Activated T-helper 1 cell treated with anti-CD3 and anti-CD28 coated beads, Interleukin-2, amount 50 U/mL, for 16 hours (primary cell): ENCODE results near the gene ZSCAN22.

Experiments
- DNase-seq, 2 donors: peaks; one replicate each; pipeline ENCODE4 v3.0.0-alpha.2; 2020; ENCODE audit warnings: low read depth in 1 of 2, low spot score in 1 of 2

The ZSCAN22 gene

DNA sequence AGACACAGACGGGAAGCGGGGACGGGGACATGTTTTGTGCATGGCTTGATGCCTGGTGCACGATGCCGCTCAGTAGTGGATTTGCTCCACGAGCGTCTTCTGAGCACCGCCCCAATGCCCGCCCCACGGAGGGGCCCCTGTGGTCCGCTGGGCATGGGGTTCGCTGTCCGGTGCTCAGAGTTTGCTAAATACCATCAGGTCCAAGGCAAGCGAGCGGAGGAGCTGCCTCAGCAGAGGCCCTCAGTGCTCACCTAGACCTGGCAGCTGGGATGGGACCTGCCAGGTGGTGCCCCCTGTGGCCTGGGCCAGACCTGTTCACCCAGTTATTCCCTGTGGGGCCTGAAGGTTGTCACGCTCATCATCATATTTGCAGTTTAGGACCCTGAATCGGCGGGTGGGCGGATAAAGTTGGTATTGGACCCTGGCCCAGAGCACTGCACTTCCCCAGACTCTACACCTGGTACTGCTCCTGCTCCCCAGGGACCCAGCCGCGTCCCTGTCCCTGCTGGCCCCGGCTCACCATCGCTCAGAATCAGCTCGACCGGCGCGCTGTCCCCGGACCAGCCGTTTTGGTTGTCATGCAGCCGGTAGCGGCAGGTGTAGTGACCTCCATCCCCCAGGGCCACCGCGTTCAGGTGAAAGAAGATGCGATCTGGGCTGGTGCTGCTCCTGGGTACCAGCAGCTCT lies 24.2 kb downstream of the ZSCAN22 start:
- no peak for DNase-seq

DNA sequence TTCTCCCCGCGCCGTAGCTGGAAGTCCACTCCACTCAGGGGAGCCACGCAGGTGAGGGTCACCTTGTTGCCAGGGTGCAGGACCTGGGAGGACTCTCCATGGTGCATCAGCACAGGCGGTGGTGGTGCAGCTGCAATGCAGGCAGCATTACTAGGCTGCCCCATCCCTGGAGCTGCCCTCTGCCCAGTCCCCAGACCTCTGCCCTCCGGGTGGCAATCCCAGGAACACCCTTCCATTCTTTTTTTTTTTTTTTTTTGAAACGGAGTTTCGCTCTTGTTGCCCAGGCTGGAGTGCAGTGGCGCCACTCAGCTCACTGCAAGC lies 24.7 kb downstream of the ZSCAN22 start:
- DNase-seq = no peak

DNA sequence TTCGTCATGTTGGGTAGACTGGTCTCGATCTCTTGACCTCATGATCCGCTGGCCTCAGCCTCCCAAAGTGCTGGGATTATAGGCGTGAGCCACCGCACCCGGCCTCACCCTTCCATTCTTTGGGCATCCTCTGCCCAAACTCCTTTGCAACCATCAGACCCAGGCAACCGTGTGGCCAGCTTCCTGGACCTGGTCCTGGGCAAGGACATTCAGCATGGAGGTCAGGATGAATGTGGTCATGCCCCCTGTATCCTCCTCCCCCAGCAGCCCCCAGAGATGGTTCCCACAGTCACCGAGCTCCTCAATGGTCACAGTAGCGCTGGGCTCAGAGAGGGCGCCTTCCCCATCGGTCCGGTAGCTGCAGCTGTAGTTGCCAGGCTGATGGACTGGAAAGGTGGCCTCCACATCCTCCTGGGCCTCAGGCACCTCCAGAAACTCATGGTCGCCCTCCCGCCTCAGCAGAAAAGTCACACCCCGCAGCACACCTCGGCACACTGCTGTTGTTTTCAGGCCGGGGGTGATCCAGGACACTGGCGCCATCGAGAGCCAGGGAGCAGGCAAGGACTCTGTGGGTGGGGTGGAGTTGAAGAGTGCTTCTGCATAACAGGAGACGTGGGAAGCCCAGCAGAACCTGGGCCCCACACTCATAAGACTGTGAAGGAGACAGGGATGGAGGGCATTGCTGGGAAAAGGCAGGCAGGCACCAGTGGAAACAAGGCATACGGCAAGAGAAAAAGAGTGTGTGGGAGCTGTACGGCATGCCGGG lies 25.4 kb downstream of the ZSCAN22 start:
- no peak for DNase-seq

DNA sequence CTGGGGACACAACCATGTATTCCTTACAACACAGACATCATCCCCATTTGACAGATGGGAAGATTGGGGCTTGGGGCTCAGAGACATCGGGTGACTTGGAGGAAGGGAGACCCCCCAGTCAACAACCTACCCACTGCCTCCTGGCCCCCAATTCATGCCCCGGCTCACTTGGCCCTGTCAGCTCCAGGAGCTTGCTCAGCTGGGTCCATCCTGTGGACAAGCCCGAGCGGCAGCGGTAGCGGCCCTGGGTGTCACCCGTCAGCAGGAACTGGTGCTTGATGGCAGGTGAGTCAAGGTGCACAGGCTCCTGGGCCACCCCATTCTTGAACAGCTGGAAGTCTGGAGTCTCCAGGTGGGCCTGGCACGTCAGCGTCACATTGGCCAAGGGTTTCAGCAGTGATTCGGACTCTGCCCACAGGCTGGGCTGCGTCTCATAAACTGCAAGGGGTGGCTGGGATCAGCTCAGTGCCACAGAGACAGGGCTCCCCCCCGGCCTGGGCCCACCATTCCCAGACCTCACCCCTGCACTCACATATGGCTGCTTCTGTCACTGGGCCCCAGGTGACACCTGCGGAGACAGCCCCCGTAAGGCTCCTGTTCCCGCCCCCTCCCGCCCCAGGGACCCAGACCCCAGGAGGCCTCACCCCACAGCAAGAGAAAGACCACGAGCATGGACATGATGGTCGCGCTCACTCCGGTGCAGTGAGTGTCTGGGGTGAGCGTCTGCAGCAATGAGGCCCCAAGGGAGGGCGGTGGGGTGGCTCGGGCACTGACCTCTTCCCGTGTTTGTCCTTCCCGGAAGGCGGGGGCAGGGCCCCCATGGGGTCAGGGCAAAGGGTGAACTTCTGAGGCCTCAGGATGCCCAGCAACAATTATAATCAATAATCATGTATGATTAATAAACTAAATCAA lies 26.2 kb downstream of the ZSCAN22 start, which contains the start of gene A1BG:
Gene A1BG, minus strand, starts transcription at position 733 of the 912 bp plus-strand sequence. Its CDS starts 55 bp downstream, at position 678.
- no peak for DNase-seq

DNA sequence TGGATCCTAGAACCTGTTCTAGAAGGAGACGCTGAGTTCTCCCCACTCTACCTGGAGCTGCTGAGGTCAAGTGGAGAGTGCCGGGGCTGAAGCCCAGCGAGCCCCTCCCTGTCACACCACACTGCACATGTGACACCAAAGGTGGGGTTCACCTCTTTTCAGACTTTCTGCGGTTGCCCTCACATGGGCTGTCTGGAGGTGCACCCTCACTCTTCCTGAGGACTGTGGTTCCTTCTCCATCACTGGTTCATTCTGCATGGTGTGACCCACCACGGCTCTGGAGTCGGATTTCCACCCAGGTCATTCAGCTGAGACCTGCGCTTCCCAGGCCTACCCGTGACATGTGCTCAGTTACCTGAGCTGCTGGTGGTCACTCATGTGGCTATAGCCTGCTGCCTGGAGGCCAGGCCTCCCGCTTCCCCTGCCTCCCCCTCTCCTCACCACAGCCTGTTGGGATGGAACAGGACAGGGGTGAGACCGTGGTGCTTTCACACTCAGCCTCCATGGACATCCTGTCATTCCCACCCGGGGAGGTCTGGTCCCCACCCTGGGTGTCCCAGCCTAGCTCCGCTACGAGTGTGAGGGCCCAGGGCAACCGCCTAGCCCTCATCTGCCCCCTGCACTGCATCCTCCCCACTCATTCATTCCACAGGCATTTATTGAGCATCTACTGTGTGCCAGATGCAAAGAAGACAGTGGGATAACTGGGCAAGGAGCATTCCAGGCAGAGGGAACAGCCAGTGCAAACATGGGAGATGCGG lies 27.1 kb downstream of the ZSCAN22 start:
- no peak for DNase-seq

DNA sequence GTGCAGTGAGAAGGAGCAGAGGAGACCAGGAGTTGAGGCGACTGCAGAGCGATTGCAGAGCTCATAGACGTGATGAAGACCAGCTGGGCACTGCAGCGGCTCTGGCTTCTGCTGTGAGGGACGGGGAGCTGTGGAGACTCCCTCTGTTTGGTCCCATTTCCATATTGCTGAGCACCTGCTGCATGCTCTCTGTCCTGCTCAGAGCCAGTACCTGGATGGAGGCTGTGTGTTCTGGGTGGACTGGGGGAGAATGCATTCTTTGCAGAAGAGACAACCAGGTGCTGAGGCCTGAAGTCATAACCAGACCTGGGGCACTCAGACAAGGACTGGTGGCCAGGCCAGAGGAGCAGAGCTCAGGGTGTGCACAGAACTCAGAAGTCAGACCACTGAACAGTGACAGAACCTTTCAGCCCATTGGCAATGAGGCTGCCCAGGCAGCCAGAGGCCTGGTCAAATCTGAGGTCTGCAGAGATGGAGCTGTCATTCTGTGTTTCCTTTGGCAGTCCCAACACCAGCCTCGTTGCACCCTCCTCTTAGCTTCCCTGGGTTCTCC lies 27.8 kb downstream of the ZSCAN22 start:
- DNase-seq = no peak

DNA sequence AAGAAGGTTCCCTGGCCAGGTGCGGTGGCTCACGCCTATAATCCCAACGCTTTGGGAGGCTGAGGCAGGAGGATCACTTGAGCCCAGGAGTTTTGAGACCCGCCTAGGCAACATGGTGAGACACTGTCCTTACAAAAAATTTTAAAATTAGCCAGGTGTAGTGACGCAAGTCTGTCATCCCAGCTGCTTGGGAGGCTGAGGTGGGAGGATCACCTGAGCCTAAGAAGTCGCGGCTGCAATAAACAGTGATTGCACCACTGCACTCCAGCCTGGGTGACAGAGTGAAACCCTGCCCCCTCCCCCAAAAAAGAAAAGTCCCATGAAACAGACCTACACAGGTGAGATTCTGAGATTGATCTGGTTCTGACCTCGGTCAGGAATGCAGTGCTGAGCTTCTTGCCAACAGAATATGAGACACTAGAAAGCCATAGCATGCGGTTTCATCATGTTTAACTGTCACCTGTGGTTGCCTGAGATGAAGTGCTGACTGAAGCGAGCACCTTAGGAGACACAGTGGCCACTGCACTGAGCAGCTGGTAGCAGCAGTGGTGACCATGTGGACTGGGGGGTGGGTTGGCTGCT lies 28.5 kb downstream of the ZSCAN22 start:
- DNase-seq = no peak

DNA sequence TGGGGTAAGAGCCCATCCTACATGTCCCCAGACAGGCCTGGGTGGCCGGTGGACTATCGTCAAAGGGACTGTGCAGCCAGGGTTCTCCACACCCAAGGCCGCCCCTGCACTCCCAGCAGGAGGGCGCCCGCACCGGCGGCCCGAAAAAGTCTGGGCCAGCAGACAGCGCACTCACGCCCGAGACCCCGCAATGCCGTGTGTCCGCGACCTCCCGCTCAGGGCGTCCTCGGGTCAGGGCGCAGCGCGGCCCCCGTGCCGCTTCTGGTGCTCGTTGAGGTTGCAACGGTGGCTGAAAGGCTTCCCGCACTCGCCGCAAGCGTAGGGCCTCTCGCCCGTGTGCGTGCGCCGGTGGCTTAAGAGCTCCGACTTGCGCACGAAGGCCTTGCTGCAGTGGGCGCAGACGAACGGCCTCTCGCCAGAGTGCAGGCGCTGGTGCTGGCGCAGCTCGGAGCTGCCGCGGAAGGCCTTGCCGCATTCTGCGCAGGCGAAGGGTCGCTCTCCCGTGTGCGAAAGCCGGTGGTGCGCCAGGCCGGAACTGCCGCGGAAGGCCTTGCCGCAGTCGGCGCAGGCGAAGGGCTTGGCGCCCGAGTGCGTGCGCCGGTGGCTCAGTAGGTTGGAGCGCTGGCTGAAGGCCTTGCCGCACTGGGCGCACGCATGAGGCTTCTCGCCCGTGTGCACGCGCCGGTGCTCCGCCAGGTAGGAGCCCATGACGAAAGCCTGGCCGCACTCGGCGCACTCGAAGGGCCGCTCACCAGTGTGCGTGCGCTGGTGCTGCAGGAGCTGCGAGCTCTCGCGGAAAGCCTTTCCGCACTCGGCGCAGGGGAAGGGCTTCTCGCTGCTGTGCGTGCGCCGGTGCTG lies 29.3 kb downstream of the ZSCAN22 start:
- no peak for DNase-seq

DNA sequence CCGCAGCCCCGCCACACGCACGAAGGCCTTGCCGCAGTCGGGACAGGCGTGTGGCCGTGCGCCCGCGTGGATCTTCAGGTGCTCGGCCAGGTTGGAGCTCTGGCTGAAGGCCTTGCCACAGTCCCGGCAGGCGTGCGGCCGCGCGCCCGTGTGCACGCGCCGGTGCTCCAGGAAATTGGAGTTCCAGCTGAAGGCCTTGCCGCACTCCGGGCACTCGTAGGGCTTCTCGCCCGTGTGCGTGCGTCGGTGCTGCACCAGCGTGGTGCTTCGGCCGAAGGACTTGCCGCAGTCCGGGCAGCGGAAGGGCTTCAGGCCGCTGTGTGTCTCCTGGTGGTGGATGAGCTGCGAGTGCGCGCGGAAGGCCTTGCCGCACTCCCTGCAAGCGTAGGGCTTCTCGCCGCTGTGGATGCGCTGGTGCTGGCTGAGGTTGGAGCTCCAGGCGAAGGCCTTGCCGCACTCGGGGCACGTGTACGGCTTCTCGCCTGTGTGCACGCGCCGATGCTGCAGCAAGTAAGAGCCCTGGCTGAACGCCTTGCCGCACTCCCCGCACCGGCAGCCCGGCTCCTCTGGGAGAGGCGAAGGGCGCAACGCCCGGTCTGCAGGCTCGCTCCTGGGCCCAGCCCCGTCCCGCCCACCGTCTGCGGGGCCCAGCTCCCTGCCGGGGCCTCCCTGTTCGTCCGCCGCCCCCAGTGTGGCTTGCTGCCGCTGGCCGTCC lies 30.1 kb downstream of the ZSCAN22 start:
- no peak for DNase-seq

DNA sequence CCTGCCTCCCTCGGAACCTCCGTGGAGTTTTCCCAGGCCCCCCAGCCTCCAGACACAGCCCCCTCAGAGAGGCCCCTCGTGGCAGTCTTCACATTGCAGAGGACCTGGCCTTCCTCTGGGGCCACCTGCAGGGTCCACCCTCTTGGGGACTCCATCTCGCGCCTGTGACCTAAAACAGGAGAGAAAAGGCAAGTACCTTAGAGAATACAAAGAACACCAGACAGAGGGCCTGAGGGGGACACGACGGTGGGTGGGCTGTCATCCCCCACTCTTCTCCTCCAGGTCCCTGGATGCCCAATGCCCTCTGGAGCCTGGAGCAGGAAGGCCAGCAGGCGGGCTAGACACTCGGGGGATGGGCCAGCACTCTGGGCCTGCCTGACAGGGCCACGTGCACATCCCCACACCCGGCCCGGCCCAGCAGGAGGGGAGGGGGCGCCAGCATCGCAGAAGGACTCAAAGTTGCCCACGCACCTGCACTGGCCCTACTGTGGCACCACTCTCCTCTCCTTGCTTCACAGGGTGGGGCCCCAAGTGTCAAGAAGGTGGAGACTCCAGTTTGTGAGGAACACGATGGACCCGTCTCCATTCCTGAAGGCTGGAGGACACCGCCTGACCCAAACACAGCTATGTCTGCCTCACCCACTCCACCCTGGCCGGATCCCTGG lies 30.8 kb downstream of the ZSCAN22 start:
- no peak for DNase-seq

DNA sequence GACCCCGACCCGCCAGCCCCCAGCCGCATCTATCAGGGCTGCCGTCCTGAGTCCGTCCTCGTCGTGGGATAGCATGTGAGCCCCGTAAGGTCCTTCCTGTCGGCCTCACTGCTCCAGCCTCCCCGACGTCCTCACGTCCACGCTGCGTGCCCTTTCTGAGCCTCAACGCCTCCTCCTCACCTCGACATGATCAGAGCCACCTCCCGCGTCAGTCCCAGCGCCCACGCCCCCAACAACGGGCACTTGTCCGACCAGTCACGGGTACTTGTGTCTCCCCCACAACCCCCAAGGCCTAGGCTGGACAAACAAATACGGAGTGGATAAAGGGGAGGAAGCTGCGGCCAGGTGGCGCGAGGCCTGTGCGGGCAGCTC lies 35.1 kb downstream of the ZSCAN22 start:
- no peak for DNase-seq

DNA sequence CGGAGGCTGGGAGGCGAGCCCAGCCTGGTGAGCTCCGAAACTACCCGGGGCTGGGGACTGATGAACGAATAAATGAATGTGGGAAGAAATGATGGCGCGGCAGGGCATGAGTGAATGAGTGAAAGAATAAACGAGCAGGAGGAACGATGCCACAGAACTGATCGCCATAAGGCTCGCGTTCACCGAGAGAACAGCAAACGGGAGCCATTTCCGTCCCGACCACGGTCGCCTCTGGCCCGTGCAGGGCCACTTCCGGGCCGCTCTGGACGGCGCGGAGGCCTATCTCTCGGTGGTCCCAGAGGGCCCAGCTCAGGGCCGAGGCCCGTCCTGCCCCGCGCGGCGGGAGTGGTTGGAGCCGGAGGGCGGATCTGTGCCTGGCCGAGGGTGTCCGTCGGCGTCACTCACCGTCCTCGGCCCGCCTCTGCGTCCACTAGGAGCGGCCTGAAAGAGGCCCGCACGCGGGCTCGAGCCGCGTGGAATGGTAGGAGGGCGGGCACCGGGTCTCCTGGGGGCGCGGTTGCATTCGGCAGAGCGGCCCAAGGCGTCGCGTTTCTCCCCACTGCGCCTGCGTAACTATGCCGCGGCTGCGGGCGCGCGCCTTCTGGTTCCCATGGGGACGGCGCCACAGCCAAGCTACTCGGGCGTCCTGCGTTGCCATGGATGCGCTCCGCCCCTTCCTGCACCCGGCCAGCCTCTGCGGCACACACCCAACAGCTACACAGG lies 35.6 kb downstream of the ZSCAN22 start, which contains the start of gene ZNF497:
Gene ZNF497, minus strand, starts transcription at position 480 of the 723 bp plus-strand sequence. CDS start 5,116 bp downstream, outside the sequence.
- DNase-seq = peak; percentile 93 to 94

DNA sequence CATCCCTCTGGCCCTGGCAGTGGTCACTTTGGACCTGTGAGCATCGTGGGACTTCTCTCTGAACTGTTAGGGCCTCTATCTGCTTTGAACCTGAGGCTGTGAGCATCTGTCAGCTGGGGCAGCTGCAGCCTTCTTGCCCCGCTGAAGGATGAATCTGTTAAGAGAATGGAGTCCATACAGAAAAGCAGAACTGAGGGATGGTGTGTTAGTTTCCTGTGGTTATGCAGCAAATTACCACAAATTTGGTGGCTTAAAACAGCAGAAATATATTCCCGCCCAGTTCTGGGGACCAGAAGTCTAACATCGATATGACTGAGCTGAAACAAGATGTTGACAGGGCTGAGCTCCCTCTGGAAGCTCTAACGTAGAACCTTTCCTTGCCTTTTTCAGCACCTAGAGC lies 37.4 kb downstream of the ZSCAN22 start:
- DNase-seq = no peak

DNA sequence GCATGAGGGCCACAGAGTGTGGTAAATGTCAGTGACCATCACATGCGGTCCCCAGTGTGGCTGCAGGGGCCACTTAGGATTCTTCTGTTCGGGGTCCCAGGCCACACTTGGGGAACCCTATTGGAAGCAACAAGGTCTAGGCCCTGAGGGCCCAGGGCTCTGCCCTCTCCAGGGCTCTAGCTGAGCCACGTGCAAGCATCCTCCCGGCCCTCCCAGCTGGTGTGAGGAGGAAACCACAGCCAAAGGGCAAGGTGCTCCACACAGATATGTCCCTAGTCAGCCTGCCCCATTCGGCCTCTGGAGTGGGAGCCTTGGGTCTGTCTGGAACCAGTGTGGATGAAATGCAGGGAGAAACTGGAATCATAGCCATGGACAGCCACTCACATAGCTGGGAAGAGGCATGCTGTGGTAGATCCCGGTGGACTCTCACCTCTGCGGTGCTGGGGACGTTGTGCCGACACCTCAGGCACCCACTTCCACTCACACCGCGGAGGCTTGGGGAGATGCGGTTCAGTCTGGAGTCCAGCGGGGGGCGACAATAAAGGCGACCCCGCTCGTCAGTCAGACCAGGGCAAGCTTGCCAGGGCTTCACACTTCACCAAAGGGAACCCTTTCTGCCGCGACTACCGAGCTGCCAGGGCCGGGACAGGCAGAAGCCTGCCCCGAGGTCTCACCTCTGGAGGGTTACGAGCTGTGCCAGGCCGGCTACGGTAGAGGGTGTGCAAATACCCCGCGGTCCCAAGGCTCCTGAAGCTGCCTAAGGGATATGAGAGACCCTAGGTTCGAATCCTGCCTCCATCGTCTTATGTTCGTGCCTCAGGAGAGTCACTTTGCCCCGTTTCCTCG lies 40.0 kb downstream of the ZSCAN22 start:
- DNase-seq = no peak

DNA sequence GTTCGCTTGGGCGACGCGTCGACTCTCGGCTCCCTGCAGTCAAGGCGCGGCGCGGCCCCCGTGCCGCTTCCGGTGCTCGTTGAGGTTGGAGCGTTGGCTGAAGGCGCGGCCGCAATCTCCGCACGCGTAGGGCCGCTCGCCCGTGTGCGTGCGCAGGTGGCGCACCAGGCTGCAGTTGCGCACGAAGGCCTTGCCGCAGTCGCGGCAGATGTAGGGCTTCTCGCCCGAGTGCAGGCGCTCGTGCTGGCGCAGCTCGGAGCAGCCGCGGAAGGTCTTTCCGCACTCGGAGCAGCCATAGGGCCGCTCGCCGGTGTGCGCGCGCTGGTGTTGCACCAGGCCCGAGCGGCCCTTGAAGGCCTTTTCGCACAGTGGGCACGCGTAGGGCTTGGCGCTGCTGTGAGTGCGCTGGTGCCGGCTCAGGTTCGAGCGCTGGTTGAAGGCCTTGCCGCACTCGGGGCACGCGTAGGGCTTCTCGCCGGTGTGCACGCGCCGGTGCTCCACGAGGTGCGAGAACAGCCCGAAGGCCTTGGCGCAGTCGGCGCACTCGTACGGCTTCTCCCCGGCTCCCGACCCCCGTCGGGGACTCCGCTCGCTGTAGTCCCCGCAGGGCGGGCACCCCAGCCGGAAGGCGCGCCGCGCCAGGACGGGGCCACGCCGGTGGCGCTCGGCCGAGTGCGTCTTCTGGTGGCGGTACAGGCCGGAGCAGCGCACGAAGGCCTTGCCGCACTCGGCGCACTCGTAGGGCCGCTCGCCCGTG lies 41.1 kb downstream of the ZSCAN22 start:
- no peak for DNase-seq
